Fibroblast of peridontal ligament (primary cell): ENCODE measurements around the gene NT5DC3.

ENCODE experiments used
- DNase-seq: peaks from one replicate; pipeline ENCODE4 v3.0.0-alpha.2; 2010; ENCODE audit errors: extremely low read depth

NT5DC3 gene

DNA sequence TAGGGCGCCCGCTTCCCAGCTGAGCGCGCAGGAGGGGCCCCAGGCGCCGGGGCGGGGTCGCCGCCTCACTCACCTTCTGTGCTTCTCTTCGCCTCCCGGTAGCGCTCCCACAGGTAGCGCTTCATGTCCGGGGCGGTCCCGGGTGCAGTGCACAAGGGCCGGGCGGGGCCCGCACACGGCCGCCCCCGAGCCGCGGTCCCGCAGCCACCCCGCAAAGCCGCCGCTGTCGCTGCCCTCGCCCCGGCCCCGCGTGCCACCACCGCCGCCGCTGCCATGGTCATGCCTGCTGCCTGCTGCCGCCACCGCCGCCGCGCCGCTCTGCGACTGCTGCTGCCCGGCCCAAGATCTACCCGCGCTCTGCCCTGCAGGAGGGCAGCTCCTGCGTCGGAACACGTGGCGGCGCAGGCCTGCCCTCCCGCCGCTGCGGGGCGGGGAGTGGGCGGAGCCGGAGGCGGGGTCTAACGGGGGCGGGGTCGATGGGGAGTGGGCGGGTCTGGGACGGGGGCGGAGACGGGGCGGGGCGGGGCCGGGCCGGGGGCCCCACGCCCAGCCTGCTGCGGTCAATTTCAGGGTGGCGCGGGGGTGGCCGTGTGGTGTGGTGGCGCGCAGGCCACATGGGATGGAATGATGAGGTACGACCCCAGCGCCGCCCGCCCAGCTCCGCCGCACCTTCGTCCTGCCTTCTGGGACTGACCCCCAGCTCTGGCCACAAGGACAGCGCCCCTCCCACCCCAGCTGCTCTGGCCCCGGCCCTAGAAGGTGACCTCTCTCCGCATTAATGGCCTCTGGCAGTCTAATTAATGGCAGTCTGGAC is at the start of gene NT5DC3:
NT5DC3 (minus strand) TSS at position 359 of the 814 bp plus-strand sequence; CDS start at position 281, 78 bp downstream.
- peak; percentile 68 for DNase-seq

DNA sequence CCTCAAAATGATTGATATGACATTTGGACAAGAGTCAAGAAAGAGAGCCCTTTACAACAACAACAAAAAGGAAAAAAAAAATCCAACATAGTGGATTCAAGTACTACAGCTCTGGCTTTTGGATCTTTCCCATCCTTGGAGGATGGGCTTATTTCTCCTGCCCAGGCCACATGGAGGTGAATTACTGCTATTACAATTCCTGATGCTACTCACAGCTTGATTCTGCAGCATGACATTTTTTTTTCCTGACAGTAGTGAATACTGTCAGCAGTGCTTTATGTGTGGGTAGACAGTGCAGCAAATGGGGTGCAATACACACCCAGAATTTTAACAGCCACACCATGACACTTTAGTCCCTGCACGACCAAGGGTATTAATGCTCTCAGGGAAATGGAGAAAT is 46.7 kb upstream of the NT5DC3 start:
- no peak for DNase-seq

DNA sequence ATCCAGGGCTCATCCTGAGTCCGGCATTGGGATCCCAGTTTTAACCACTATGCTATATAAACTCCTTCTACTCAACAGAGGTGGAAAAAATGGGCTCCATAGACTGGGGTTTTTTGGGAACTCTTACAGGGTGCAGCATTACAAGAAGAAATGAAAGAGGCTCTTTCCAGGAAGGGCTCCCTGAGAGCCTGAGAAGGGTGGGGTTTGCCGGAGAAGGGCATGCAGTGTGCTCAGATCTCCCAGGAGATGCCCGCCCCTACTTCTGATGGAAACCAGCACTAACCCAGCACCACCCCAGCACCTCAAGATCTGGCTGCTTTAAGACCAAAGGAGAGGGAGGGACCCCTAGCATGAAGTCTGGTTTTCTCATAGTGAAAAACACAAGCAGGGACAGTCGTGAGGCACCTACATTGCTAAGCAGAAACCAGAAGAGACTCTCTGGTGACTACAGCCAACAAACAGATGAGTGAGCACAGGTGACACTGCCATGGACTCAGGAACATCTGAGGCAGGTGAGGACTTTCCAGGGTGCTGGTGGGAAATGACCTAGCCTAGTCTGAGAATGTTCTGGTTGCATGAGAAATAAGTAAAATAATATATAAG is 45.3 kb upstream of the NT5DC3 start:
- no peak for DNase-seq

DNA sequence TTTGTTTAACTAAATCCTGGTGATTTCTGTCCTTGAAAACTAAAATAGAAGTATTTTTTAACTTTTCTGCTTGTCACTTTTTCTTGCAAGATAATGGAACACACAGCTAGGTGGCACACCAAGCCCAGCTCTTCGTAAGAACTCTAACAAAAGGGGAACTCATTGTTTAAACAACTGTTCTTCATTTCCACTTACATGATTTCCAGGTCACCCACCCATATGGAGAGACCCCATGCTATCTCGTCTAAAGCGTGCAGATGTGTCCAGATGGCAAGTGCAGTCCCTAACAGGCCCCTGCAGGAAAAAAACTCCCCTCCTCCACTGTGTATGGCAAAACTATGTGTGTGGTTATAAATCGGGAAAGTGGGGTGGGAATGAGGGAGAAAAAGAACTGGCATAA is 43.3 kb upstream of the NT5DC3 start:
- peak; percentile 80 for DNase-seq

DNA sequence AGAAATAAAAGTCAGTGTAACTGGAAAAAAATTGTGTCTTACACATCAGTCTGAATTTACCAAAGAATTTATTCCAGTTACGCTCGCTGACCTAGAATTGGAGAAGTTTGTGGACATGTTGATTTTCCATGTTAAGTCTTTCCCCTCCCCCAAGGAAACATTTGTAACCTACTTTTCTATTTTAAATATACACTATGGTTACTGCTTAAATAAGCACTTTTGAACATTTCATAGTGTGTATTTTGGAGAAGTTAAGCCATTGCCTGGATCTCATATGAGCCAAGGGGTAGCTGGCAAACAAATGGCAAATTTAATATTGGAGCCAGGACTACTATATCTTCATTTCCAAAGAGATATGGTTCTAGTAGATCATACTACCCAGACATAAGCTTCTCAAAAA is 42.9 kb upstream of the NT5DC3 start:
- DNase-seq: no peak

DNA sequence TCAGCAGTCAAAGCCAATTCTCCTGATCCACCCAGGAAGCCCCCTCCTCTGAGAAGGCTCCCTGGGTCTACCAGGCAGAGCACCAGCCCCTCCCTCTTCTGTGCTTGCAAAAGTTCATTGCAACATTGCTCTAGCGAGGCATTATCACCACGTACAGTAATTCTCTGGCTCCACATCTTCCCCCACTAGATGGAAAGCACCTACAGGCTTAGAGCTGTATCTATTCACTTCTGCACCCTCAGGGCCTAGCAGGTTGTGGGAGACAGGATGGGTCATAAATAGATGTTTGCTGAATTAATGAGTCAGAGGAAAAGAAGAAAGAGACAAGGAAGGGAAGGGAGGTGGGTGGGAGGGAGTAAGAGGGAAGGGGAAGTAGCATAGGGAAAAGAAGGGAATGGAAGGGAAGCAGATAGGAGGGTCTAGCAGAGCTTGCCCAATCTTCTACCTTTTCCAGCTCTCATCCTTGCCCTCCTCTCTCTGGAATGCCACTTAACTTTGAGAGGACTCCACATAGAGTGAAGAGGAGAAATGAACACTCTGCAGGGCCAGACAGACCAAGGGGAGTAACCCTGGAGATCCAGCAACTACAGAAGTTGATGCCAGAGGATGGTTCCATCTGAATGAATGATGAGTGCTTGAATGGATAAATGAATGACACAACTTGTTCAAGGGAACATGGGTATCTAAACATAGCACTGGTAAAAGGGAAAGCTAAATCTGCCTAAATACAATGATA is 42.0 kb upstream of the NT5DC3 start:
- DNase-seq: no peak

DNA sequence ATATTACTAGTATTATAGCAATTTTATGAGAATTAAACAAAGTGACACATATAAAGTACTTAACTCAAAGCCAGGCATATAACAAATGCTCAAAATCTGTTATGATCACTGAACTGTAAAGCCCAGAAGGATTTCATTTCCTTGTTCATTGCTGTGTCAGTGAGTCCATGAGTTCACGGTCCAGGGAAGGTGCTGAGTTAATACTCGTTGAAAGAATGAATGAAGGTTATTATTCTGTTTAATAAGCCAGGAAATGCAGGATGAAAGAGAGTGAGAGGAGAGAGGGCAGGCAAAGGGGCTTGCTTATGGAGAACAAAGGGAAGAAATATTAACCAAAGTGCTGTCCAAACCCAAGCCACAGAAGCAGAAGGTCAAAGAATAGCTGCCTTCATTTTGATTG is 40.2 kb upstream of the NT5DC3 start:
- DNase-seq: no peak

DNA sequence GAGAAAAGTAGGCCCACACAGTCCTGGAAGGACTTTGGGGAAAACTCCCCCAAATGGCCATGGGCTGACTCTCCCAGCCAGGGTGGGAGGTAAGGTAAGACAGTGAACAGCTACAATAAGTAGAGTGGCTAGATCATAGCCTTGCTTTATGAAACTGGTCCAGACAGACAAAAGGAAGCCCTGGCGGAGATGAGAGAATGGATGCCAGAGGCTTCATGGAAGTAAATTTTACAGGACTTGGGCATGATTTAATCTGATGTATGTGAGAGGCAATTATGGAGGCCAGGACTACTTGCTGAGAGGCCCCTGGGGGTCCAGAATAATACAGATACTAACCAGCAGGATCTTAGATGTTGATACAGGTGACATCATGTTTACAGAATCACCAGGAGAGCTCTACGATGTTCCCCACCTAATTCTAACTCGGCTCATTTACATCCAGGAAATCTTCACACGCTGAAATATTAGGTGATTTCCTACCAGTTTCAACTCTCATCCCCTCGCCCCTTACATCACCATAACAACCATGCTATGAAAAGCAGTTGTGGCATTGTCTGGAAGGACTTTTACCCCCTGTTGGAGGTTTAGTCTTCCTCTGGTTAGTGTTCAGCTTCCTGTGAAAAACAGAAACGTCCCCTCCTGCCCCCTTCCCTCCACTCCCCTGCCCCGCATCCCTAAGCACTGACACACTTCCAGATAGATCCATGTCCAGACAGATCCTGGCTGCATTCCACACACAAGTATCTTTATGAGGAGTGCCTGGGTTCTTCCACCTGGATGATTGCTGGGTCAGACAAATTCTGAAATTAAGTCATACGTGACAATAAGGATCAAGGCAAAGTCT is 39.5 kb upstream of the NT5DC3 start:
- no peak for DNase-seq

DNA sequence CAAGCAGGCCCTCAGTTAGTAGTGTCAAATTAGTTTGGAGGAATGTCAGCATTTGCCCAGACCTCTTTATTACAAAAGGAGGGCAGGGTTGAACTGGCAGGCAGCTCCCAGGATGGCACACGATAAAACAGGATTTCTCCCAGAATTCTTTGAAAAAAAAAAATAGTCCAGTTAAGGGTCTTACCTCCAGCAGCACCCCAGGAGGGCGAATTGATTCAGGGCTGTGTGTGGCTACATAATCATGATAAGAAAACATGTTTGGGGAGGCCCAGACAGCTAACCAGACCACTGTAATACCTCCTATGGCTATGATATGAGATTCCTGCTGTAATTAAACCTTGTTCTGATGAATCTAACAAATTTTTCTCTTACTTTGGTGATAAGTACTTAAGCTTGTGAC is 38.8 kb upstream of the NT5DC3 start:
- DNase-seq: no peak

DNA sequence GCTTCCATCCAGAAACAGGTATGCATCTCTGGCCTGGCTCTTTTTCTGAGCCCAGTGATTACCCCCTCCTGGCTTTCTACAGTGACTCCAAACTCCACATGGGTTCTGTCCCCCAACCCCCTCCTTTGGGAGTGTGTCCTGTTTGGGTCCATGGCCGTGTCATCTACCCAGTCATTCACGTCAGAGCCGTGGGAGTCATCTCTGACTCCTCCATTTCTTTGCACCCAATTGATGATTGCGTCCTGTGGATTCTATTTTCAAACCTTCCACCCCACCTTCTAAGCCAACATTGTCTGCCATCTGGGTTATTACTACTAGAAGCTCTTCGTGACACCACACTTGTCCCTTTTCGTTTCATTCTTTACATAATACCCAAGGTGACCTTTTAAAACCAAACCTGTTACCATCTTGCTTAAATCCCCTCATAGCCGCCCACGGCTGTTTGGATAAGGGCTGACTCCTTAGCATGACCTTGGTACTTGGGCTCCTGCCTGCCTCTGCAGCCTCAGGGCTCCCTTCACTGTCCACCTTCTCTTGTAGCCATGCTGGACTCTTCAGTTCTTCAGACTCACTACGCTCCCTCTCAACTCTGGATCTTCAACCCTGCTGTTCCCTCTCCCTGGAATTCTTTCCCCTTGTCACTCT is 38.1 kb upstream of the NT5DC3 start:
- DNase-seq: no peak

DNA sequence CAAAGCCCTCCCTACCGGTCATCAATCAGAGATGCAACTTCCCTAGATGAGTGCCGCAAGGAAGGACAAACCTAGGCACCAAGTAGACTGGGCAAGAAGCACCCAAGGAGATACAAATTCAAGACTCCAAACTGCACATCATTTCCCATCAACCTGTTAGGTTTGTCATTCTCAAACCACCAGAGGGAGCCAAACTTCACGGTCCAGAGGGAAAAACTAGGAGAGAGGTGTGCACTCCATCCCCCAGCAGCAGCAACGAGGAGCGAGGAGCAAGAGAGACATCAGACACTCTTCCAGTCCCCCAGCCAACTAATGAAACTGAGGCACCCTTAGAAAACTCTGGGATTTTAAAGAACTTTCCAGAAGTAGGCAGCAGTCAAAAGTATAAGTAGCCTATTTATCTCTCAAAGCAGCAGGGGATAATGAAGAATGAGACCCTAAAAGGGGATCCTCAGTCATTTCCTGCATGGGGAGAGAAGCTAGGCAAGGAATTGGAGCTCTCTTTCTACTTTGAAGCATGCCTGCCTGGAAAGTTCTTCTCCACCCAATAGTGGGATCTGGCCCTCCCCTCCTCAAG is 37.0 kb upstream of the NT5DC3 start:
- peak; percentile 71 for DNase-seq

DNA sequence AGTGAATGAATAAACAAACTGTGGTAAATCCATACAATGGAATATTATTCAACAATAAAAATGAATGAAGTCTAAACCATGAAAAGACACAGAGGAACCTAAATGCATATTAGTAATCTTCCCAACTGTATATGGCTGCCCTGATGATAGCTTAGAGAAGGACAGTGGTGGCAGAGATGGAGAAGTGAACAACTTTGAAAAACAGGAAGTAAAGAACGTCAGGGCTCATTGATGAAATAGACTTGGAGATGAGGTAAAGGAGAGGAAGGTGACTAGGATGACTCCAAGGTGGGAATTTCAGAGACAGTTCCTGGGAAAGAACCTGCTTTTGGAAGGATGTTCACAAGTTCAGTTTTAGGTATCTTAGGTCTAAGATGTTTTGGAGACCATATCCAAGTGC is 36.3 kb upstream of the NT5DC3 start:
- DNase-seq: no peak

DNA sequence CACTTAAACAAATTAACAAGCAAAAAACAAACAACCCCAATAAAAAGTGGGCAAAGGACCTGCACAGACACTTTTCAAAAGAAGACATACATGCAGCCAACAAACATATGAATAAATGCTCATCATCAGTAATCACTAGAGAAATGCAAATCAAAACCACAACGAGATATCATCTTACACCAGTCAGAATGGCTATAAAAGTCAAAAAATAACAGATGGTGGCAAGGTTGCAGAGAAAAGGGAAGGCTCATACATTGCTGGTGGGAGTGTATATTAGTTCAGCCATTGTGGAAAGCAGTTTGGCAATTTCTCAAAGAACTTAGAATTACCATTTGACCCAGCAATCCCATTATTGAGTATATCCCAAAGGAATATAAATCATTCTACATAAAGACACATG is 34.6 kb upstream of the NT5DC3 start:
- DNase-seq: no peak

DNA sequence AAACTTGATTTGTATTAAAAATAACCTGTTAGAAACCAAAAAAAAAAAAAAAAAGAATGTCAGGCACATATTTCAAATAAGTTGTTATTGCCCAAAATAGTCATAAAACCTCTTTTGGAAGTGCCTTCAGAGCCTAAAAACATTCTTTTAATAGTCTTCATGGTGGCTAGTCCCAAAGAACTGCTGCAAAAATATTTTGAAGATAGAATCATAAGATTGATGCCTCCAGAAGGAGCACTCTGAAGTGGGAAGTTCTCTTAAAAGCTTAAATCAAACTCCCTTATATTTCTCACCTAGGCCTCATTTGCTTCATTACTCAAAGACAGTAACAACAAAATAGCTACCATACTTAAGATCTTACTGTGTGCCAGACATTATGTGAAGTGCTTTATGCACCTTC is 27.2 kb upstream of the NT5DC3 start:
- no peak for DNase-seq

DNA sequence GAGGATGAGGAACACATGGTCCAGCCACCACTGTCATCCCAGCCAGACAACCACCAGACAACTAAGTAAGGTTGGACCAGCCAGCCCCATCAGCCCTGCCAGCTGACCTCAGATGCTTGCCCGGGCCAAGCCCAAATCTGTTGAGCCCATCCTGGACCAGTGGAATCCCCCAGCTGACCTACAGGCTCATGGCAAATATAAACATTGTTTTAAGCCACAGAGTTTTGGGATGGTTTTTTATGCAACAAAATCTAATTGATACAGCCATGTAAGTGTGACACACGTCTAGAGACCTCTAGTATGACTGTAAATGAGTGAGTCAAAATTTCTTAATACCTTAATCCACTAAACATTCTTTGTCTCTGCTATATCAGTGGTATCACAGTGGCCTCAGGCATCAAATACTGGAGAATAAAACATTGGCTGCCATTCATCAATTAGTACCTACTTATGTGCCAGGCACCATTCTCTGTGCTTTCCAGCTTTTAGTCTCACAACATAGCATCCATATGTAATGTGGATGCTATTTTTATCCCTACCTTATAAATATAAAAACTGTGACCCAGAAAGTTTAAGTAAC is 24.2 kb upstream of the NT5DC3 start:
- DNase-seq: no peak

DNA sequence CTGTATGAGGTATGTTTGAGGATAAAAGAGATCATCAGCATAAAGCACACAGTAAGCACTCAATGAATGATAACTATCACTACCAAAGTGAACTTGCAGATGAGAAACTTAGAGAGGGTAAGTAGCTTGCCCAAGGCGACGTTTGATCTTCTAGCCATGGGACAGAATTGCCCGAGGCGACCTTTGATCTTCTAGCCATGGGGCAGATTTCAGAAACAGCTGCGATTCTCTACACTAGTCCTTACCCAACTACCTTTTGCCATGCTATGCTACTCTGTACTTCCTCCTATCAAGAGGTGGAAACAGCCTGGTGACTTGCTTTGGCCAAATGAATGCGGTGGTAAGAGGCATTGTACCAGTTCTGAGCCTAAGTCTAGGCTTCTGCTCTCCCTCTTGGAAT is 23.7 kb upstream of the NT5DC3 start:
- DNase-seq: no peak

DNA sequence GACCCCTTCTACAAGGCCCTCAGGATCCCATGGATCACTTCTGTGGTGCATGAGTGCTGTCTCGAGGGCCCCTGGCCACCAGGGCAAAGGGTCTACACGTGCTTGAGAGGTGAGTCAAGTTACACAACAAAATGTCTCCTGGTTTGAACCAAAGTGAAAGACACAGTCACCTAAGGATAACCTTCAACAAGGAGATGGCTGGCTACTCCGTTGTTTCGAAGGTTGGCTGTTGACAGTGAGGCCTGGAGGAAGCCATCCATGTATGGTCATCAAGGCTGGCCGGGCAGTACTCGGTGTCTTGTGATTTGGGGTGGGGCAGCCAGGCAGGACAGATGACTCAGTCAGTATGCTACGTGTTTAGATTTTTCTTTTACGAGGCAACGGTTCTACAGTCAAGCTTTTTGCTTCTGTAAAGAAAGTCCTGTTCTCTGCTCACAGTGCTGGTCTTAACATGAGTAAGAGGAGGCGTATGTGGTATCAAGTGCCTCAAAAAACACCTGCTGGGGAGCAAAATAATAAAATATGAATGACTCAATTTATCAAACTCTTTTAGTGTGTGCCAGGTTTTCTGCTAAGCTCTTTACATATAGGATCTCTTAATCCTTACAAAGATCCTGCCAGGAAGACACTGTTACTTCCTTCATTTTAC is 18.0 kb upstream of the NT5DC3 start:
- peak; percentile 94 for DNase-seq

DNA sequence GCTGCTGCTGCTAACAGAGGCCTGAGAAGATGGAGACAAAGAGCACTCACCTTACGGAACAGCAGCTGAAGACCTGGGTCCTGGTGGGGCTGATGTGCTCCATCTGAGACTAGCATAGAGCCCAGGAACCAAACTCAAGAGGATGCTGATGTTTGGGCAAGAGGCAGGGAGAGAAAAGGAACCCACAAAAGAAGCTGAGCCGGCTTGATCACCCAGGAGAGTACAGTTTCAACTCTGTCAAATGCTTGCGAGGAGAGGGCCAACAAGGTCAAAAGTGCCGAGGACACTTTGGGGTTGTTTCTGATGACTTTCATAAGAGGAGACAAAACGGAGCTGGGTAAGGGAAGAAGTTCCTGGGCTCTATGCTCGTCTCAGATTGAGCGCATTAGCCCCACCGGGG is 17.3 kb upstream of the NT5DC3 start:
- no peak for DNase-seq

DNA sequence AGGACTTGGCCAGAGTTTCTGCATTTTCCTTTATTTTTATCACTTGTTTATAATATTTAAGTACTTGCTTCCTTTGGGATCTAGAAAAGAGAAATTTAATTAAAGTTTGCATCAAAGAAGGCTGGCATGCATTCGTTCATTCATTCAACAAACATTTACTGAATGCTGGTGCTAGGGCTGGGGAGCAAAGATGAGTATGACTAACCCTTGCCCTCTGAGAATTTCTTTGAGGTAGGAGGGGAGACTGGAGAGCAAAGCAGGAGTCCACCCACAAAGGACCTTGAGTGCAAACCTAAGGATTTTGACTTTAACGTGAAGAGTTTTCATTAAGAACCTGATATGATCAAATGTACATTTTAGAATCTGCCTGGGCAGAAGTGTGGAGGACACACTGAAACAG is 16.1 kb upstream of the NT5DC3 start:
- no peak for DNase-seq
